A172 (cell line): Measurements from ENCODE around the gene CPOX. TPM values are rescaled to one million over a fixed set of nuclear protein-coding genes. Genes with fewer than 3 reads are reported as not detected.

Source experiments
- DNase-seq: peaks from one replicate; pipeline ENCODE4 v3.0.0-alpha.2; 2015; ENCODE audit warnings: low spot score
- total RNA-seq: library from RNA; depleted of rRNA; stranded (reverse); fragments of >200 nt; shearing (Covaris generic); gene quantifications from 2 replicates; pipeline ENCODE4 v1.2.3, GENCODE V29; 2014; rRNA removed

The CPOX gene
- total RNA-seq, 1 experiment from 2014 or later = 37.1 TPM

DNA sequence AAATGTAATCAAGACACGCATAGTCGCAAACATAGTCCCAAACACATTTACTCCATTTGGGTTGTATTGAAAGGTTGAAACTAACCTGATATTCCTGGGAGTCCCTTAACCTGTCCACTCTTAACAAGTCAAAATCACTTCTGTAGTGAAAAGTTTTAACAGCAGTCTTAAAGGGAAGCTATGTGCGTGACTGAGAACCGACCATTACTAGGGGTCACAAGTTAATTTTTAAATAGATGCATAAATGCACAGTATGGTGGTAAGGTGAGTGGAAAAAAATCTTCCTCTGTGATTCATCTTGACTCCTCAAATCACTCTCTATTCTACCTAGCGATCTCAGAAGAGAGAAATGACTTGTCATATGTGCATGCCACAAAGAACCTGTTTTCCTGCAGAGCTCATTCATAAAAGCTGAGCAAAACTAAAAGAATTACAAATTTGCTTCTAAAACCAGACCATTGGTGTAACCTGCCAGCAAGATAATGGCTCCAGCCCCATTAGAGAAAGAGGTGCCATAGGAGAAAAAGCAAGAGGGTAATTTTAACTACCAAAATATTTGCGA is 56.9 kb downstream of the CPOX start:
- DNase-seq = no peak

DNA sequence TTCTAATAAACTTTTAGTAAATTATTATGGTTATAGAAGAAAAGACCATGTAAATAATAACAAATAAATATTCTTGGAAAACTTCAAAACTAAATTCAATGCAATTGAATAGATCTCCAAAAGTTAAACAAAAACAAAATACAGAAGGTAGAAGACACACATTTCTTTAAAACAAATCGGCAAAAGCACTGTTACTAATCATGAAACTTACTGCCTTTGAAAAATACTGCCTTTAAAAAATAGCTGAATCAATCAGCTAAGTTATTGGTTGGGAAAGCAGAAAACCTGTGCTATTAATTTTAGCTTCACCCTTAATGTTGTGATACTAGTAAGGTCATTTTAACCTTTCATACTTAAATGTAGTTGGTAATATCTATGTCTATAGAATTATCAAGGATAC is 58.7 kb downstream of the CPOX start:
- DNase-seq = no peak

DNA sequence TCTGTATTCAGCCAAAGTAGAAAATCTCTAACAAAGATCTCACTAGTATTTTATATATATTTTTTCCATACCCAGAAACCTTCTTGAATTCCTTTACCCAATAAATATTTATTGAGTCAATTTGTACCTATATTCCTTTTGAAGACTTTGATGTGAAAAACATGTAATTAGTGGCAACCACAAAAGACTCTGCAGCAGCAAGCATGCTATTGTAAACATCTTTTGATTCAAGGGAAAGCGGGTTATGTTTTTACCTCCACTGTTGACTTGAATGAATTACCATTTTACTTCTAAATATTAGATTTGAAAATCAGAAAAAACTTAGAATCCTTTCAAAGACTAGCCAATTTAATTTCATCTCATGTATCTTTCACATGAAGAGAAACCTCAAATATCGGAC is 59.2 kb downstream of the CPOX start:
- DNase-seq = no peak

DNA sequence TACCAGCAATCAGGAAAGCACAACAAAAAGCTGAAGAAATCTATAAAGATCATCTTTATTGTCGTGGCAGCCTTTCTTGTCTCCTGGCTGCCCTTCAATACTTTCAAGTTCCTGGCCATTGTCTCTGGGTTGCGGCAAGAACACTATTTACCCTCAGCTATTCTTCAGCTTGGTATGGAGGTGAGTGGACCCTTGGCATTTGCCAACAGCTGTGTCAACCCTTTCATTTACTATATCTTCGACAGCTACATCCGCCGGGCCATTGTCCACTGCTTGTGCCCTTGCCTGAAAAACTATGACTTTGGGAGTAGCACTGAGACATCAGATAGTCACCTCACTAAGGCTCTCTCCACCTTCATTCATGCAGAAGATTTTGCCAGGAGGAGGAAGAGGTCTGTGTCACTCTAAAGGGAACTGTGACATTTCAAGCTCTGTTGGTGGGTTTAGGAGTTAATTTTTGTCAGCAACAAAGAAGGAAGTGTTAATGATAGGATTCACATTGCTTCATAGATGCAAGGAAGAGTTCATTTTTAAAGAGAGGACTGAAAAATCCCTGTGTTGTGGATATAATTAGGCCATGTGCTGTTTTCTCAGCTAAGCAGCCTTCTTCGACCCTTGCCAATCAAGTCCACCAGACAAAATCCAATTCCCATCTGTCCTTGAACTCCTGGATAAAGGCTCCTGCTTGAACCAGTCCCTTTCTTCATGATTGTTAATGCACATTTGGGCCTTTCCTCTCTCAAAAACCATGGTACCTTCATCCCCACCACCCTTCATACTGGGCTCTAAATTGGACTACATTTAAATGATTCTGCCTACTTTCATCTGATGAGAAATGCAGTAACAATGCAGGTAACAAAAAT is 60.5 kb downstream of the CPOX start:
- DNase-seq = no peak

DNA sequence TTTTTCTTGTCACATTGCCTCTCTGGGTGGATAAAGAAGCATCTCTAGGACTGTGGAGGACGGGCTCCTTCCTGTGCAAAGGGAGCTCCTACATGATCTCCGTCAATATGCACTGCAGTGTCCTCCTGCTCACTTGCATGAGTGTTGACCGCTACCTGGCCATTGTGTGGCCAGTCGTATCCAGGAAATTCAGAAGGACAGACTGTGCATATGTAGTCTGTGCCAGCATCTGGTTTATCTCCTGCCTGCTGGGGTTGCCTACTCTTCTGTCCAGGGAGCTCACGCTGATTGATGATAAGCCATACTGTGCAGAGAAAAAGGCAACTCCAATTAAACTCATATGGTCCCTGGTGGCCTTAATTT is 61.2 kb downstream of the CPOX start:
- DNase-seq = no peak

DNA sequence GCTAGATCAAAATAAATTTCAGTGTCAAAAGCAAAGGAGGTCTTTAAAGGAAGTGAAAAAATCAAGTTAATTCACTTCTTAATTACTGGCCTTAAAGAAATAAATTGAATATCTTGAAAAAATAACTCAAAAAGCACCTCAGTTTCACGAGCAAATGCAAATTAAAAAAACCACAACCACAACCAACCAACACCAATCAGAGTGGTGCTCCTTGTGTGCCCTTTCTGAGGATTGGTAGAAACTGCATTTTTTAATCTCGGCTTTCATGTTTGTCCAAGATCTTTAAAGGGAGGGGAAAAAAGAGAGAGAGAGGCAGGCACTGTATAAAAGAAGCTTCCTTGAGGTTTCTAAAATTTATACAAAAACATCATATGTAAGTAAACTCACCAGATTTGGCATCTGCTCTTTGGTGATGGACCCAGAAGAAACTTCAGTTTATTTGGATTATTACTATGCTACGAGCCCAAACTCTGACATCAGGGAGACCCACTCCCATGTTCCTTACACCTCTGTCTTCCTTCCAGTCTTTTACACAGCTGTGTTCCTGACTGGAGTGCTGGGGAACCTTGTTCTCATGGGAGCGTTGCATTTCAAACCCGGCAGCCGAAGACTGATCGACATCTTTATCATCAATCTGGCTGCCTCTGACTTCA is 61.7 kb downstream of the CPOX start, which contains the start of gene GPR15:
GPR15 (plus strand) TSS at position 357 of the 653 bp plus-strand sequence; CDS start at position 413, 56 bp downstream.
- no peak for DNase-seq

DNA sequence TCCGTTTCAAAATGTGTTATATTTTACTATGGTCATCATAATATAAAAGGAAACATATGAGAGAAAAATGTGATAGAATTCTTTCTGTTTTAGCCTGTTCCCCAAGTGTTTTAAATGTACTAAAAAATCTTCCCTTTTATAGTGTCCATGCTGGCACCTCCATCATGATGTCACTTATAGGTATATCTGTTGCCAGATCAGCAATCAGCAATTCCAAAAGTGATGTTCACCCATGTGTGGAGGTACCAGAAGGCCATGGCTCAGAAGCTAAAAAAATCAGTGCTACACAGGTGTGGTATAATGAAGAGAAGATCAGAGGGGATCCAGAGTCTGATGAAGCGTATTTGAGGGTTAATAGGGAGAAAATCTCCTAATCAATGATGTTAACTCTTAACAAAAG is 62.7 kb downstream of the CPOX start:
- DNase-seq = no peak

DNA sequence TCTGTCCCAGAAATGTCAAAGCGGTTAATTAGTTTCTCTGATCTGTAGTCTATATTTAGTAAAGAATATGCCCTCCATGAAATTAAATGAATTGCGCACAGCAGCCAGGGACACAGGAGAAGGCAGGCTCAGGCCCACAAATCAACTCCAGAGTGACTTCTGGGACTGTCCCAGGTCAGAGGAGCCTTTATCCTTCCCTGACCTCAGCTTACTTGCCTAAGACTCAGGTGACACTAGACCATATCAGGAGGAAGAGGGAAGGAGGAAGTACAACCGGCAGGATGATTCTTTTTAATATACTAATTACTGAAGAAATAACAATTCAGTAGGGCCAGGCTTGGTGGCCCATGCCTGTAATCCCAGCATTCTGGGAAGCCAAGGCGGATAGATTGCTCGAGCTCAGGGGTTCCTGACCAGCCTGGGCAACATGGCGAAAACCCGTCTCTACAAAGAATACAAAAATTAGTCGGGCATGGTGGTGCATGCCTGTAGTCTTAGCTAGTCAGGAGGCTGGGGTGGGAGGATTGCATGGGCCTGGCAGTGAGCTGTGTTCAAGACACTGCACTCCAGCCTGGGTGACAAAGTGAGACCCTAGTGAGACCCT is 63.5 kb downstream of the CPOX start:
- DNase-seq = no peak

Other genes with a start within 250 kb of the CPOX start
- not detected in 2 replicates for gene OR5K4, start 239.8 kb downstream of the CPOX start, total RNA-seq
- gene OR5K3, start 202.9 kb downstream of the CPOX start, total RNA-seq = not detected in 2 replicates
- not detected in 2 replicates for gene OR5K1, start 130.4 kb downstream of the CPOX start, total RNA-seq
- not detected in 2 replicates for gene OR5K2, start 95.9 kb downstream of the CPOX start, total RNA-seq
- 140 and 166 TPM in 2 replicates for gene CLDND1, start 70.7 kb downstream of the CPOX start, total RNA-seq
- not detected in 2 replicates for gene GPR15, start 61.6 kb downstream of the CPOX start, total RNA-seq
- gene ST3GAL6, start 169.7 kb upstream of the CPOX start, total RNA-seq = 4.0 and 11.1 TPM in 2 replicates